GM21360 (cell line): ENCODE results near the gene PSMD11.
"Not testable (repeated sequence)": the region's sequence is repeated elsewhere in the genome, so short reads cannot be mapped to it uniquely, and the experiment has no call there.

ENCODE experiments used
- ATAC-seq: cut with Tn5 transposase; IDR thresholded peaks from one replicate; pipeline ENCODE4 v1.9.1; 2021; ENCODE audit warnings: mild to moderate bottlenecking, moderate library complexity; ENCODE audit not compliant: unreplicated experiment

The PSMD11 gene

GRCh38 chr17:32444301-32445073 is at the start of gene PSMD11:
Gene PSMD11, plus strand, starts transcription at chr17:32444510. Its CDS starts 14 bp downstream, at chr17:32444524.
- ATAC-seq = peak; percentile 92

GRCh38 chr17:32396343-32396742 is 48.0 kb upstream of the PSMD11 start:
- ATAC-seq = no peak

- no peak for ATAC-seq
Observed at GRCh38 chr17:32398946-32399345, 45.4 kb upstream of the PSMD11 start.

- ATAC-seq = not testable (repeated sequence)
Observed at GRCh38 chr17:32410085-32410484, 34.2 kb upstream of the PSMD11 start.

- no peak for ATAC-seq
Observed at GRCh38 chr17:32426894-32427293, 17.4 kb upstream of the PSMD11 start.

GRCh38 chr17:32429598-32429997 is 14.7 kb upstream of the PSMD11 start:
- ATAC-seq = no peak

- ATAC-seq = no peak
Observed at GRCh38 chr17:32440722-32441121, 3.6 kb upstream of the PSMD11 start.

- ATAC-seq = no peak
Observed at GRCh38 chr17:32441886-32442285, 2.4 kb upstream of the PSMD11 start.

- no peak for ATAC-seq
Observed at GRCh38 chr17:32443827-32444300, 446 bp upstream of the PSMD11 start.

GRCh38 chr17:32445074-32445415 is 735 bp downstream of the PSMD11 start:
- peak; percentile 9 for ATAC-seq

GRCh38 chr17:32445497-32445896 is 1.2 kb downstream of the PSMD11 start:
- ATAC-seq = no peak

GRCh38 chr17:32445971-32446370 is 1.7 kb downstream of the PSMD11 start:
- ATAC-seq = no peak

- ATAC-seq = no peak
Observed at GRCh38 chr17:32446949-32447348, 2.6 kb downstream of the PSMD11 start.

GRCh38 chr17:32449963-32450362 is 5.7 kb downstream of the PSMD11 start:
- no peak for ATAC-seq

- ATAC-seq = not testable (repeated sequence)
Observed at GRCh38 chr17:32450379-32450778, 6.1 kb downstream of the PSMD11 start.

- ATAC-seq = no peak
Observed at GRCh38 chr17:32451879-32452278, 7.6 kb downstream of the PSMD11 start.

- no peak for ATAC-seq
Observed at GRCh38 chr17:32452281-32452680, 8.0 kb downstream of the PSMD11 start.

- no peak for ATAC-seq
Observed at GRCh38 chr17:32453370-32453769, 9.1 kb downstream of the PSMD11 start.

- no peak for ATAC-seq
Observed at GRCh38 chr17:32458371-32458770, 14.1 kb downstream of the PSMD11 start.

GRCh38 chr17:32460054-32460453 is 15.7 kb downstream of the PSMD11 start:
- ATAC-seq = no peak

GRCh38 chr17:32461498-32461852 is 17.2 kb downstream of the PSMD11 start:
- no peak for ATAC-seq

GRCh38 chr17:32461853-32462617 is 17.7 kb downstream of the PSMD11 start:
- ATAC-seq = no peak
